Lower lobe of right lung (tissue), 2 donors: ENCODE results near the gene IFT22. TPM values are rescaled to one million over a fixed set of nuclear protein-coding genes. Genes with fewer than 3 reads are reported as not detected.

ENCODE experiments used
- ATAC-seq, 2 donors: fragments of 200-7000 bp; cut with Tn5 transposase; one replicate each; pipeline ENCODE4 v1.9.1; 2020 to 2022; ENCODE audit warnings: mild to moderate bottlenecking in 2 of 2, moderate library complexity in 2 of 2
- DNase-seq: peaks from one replicate; pipeline ENCODE4 v3.0.0-alpha.2; 2020
- H3K27ac ChIP-seq: fragments of 200-600 bp; one replicate; pipeline ENCODE4 v1.8.0; 2022
- H3K27me3 ChIP-seq: fragments of 200-600 bp; one replicate; pipeline ENCODE4 v1.8.0; 2022; ENCODE audit warnings: low read depth
- H3K36me3 ChIP-seq: fragments of 200-600 bp; one replicate; pipeline ENCODE4 v1.8.0; 2022; ENCODE audit warnings: mild to moderate bottlenecking
- H3K4me1 ChIP-seq: fragments of 200-600 bp; one replicate; pipeline ENCODE4 v1.8.0; 2022
- H3K4me3 ChIP-seq: fragments of 200-600 bp; one replicate; pipeline ENCODE4 v1.8.0; 2022; ENCODE audit warnings: mild to moderate bottlenecking
- H3K9me3 ChIP-seq: fragments of 200-600 bp; one replicate; pipeline ENCODE4 v1.8.0; 2022
- CTCF ChIP-seq: fragments of 200-600 bp; IDR thresholded peaks from one replicate; pipeline ENCODE4 v1.8.0; 2022; ENCODE audit warnings: antibody characterized with exemption, mild to moderate bottlenecking
- intact Hi-C: fragments of 100-400 bp; cut with DNase I; formaldehyde crosslinking; loops from one replicate; pipeline ENCODE4 v1.11.0; 2022
- total RNA-seq: library from RNA; stranded (reverse); fragmentation: NEBNext Ultra II Directional; extraction: Animal tissue kit (Norgen Biotek cat#: 25700); gene quantifications from one replicate; pipeline ENCODE4 v1.2.1, GENCODE V29; 2021
- donor health status: DM: no; HTN: yes; CAD: no; lungs with severe emphysema.

The IFT22 gene
- total RNA-seq, 1 donor from 2014 or later = 19.4 TPM

- no peak overlapping the region for H3K4me3 ChIP-seq
- peak; percentile 33 to 45 for ATAC-seq
- no peak for TF ChIP-seq CTCF
- H3K9me3 ChIP-seq = peaks cover 10% of the 10 kb centered on the region
- no peaks in the 10 kb centered on the region for H3K36me3 ChIP-seq
- intact Hi-C loops = no loop called here
- no peak for DNase-seq
- H3K27me3 ChIP-seq = peaks cover 89% of the 10 kb centered on the region
- no peak overlapping the region for H3K27ac ChIP-seq
- peaks cover 12% of the 10 kb centered on the region for H3K4me1 ChIP-seq
These were observed 18.4 kb downstream of the IFT22 start for GRCh38 chr7:101303102-101303701.

DNA sequence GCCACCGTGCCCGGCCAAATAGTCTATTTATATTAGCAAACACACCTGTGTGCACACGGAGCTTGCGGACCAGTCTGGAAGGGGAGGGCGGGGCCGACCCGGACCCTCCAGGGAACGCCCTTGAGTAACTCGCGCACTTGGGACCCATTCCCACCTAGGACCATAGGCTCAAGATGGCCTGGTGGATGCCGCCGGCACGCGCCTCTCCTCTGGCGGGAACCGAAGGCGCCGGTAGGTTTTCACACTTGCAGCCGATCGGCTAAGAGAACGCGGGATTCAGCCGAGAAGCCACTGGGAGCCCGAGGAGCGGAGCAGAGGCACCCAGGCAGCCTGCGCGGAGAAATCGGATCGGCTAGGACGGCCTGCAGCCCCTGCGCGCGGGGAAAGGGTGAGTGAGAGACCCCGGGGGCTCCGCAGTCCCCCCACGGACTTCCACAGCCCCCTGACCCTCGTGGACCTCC is 18.9 kb downstream of the IFT22 start:
- no peak for TF ChIP-seq CTCF
- H3K4me3 ChIP-seq = no peak overlapping the region
- H3K27ac ChIP-seq = no peak overlapping the region
- ATAC-seq (peak; percentile 38 to 41), DNase-seq (no peak)
- H3K27me3 ChIP-seq = peaks cover 90% of the 10 kb centered on the region
- H3K4me1 ChIP-seq = peaks cover 6% of the 10 kb centered on the region
- intact Hi-C loops = no loop called here
- H3K9me3 ChIP-seq = peaks cover 10% of the 10 kb centered on the region
- H3K36me3 ChIP-seq = no peaks in the 10 kb centered on the region

- intact Hi-C loops = no loop called here
- peaks cover 95% of the 10 kb centered on the region for H3K27me3 ChIP-seq
- H3K4me3 ChIP-seq = no peak overlapping the region
- DNase-seq = no peak
- H3K9me3 ChIP-seq = peaks cover 10% of the 10 kb centered on the region
- no peak overlapping the region for H3K27ac ChIP-seq
- H3K4me1 ChIP-seq = peaks cover 6% of the 10 kb centered on the region
- TF ChIP-seq CTCF = no peak
- H3K36me3 ChIP-seq = no peaks in the 10 kb centered on the region
- ATAC-seq = no peak
These were observed 20.9 kb downstream of the IFT22 start for GRCh38 chr7:101300465-101301376.

GRCh38 chr7:101299511-101300464 is 21.8 kb downstream of the IFT22 start:
- TF ChIP-seq CTCF = no peak
- intact Hi-C loops = no loop called here
- no peak overlapping the region for H3K4me3 ChIP-seq
- peaks cover 6% of the 10 kb centered on the region for H3K4me1 ChIP-seq
- ATAC-seq (peak in 1 of 2 donors; percentile 57), DNase-seq (no peak)
- H3K27ac ChIP-seq = no peak overlapping the region
- H3K9me3 ChIP-seq = peaks cover 10% of the 10 kb centered on the region
- peaks cover 97% of the 10 kb centered on the region for H3K27me3 ChIP-seq
- H3K36me3 ChIP-seq = no peaks in the 10 kb centered on the region

DNA sequence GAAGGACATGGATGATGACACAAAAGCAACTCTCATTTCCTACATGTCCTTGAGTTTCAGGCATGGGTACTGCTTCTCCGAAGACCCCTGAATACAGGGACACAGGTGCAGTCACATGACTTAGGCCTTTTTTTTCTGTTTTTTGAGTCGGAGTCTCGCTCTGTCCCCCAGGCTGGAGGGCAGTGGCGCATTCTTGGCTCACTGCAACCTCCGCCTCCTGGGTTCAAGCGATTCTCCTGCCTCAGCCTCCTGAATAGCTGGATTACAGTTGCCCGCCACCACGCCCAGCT is 26.8 kb downstream of the IFT22 start:
- H3K36me3 ChIP-seq = no peaks in the 10 kb centered on the region
- peaks cover 6% of the 10 kb centered on the region for H3K4me1 ChIP-seq
- no peak for TF ChIP-seq CTCF
- DNase-seq (no peak), ATAC-seq (no peak)
- no peaks in the 10 kb centered on the region for H3K9me3 ChIP-seq
- H3K27me3 ChIP-seq = peaks cover 76% of the 10 kb centered on the region
- no peak overlapping the region for H3K4me3 ChIP-seq
- intact Hi-C loops = no loop called here
- no peak overlapping the region for H3K27ac ChIP-seq
